AG04449 (cell line): Measurements from ENCODE around the gene MMP14.

Experiments
- CTCF ChIA-PET: fragments of 350-600 bp; formaldehyde crosslinking; extraction: SDS; loops from one replicate; lab custom pipeline; 2021; ENCODE audit warnings: antibody characterized with exemption; lab: Yijun Ruan, JAX
- POLR2A ChIA-PET: fragments of 400-600, 350-600 bp; formaldehyde crosslinking; extraction: SDS; loops from one replicate; lab custom pipeline; 2020; ENCODE audit warnings: antibody characterized with exemption, inconsistent platforms; lab: Yijun Ruan, JAX
- DNase-seq: peaks from one replicate; pipeline ENCODE4 v3.0.0-alpha.2; 2010; ENCODE audit warnings: low read depth, low spot score
- H3K4me3 ChIP-seq: 2 replicates; pipeline ENCODE4 v1.5.1; 2011; ENCODE audit warnings: low read depth, mild to moderate bottlenecking, control low read depth, low read length
- TF ChIP-seq, protein P1 (sequence below): IDR thresholded peaks from one replicate; pipeline ENCODE4 v1.5.1; 2011; ENCODE audit warnings: mild to moderate bottlenecking, moderate library complexity, low read length, control low read depth, inconsistent platforms; ENCODE audit not compliant: insufficient read depth; ENCODE audit errors: missing control alignments

Gene MMP14

DNA sequence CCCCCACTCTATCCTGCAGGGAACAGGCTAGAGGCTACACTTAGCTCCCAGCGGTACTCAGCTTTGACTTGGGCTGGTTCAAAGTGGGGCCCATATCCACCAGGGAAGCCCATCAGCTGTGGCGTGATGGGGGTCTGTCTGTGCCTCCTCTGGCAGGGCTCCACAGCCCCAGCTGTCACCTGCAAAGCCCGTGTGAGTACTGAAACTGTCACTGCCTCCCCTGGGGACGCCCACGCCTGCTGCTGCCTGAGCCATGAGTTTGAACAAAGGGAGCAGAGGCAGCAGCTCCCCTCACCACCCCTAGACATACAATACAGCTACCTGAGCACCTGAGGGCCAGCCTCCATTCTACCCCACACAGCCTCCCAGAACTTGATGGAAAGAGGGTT lies 51.6 kb downstream of the MMP14 start:
- TF ChIP-seq, protein P1, sequence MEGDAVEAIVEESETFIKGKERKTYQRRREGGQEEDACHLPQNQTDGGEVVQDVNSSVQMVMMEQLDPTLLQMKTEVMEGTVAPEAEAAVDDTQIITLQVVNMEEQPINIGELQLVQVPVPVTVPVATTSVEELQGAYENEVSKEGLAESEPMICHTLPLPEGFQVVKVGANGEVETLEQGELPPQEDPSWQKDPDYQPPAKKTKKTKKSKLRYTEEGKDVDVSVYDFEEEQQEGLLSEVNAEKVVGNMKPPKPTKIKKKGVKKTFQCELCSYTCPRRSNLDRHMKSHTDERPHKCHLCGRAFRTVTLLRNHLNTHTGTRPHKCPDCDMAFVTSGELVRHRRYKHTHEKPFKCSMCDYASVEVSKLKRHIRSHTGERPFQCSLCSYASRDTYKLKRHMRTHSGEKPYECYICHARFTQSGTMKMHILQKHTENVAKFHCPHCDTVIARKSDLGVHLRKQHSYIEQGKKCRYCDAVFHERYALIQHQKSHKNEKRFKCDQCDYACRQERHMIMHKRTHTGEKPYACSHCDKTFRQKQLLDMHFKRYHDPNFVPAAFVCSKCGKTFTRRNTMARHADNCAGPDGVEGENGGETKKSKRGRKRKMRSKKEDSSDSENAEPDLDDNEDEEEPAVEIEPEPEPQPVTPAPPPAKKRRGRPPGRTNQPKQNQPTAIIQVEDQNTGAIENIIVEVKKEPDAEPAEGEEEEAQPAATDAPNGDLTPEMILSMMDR = no peak
- H3K4me3 ChIP-seq = peak overlapping the region; percentile 57
- no peak for DNase-seq
- ChIA-PET CTCF (interaction anchor here (1.3 to 11.5 kb wide), 4 partner anchors 13 to 332 kb away, joined by 5 to 189 read pairs (median 37); partner anchors contain the start of gene LRP10), POLR2A (interaction anchor here (0.7 kb wide), 1 partner anchor 10 kb away, joined by 3 read pairs; no protein-coding TSS in a partner anchor)

DNA sequence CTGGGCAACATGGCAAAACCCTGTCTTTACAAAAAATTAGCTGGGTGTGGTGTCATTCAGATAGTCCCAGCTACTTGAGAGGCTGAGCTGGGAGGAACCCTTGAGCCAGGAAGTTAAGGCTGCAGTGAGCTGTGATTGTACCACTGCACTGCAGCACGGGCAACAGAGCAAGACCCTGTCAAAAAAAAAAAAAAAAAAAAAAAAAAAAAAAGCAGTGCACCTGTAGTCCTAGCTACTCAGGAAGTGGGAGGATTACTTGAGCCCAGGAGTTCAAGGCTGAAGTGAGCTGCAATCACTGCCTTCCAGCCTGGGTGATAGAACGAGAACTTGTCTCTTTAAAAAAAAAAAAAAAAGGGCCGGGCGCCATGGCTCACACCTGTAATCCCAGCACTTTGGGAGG lies 52.3 kb downstream of the MMP14 start:
- H3K4me3 ChIP-seq = no peak overlapping the region
- TF ChIP-seq, protein P1 = no peak
- ChIA-PET POLR2A (interaction anchor here (0.7 kb wide), 1 partner anchor 10 kb away, joined by 3 read pairs; no protein-coding TSS in a partner anchor), CTCF (interaction anchor here (1.1 to 11.5 kb wide), 5 partner anchors 12 to 333 kb away, joined by 3 to 189 read pairs (median 20); partner anchors contain the start of gene LRP10)
- no peak for DNase-seq

DNA sequence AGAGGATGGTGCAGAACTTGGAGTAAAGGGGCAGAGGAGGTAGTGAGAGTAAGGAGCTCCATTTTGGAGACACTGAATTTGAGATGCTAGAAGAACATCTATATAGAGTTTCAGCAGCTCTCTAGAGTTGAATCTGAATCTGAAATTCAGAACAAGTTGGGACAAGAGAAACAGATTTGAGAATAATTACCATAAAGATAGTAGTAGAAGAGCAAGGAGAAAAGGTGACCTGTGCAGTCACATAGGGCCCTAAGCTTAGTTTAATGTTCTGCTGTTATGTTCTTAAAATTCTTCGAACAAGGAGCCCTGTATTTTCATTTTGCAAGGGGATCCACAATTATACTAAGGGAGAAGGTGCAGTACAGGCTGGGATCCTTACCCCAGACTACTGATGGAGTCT lies 54.0 kb downstream of the MMP14 start:
- CTCF ChIA-PET = interaction anchor here (1.0 to 11.5 kb wide), 5 partner anchors 9 to 334 kb away, joined by 5 to 189 read pairs (median 20); partner anchors contain the start of gene LRP10
- no peak for DNase-seq
- TF ChIP-seq, protein P1 = no peak
- no peak overlapping the region for H3K4me3 ChIP-seq
- POLR2A ChIA-PET = interaction anchor here (1.1 to 1.5 kb wide), 2 partner anchors 10 to 19 kb away, joined by 3 to 4 read pairs; partner anchors contain the start of gene LRP10

DNA sequence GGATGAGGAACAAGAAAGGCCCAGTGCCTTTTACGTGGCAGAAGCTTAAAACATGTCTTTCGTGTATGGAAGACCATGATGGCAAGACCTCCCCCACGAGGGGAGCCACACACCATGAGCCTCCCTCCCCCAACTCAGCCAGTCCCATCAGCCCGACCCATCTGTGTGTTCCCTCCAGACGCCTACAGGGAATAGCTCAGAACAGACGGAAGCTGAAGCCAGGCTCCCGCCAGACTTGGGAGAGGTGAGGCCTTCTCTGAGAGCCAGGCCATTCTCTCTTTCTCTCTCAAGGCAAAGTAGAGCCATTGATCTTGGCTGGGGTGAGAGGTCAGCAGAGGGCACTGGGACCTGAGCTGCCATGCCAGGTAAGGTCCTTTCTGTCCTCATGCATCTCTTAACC lies 56.1 kb downstream of the MMP14 start:
- POLR2A ChIA-PET = no interaction called here

DNA sequence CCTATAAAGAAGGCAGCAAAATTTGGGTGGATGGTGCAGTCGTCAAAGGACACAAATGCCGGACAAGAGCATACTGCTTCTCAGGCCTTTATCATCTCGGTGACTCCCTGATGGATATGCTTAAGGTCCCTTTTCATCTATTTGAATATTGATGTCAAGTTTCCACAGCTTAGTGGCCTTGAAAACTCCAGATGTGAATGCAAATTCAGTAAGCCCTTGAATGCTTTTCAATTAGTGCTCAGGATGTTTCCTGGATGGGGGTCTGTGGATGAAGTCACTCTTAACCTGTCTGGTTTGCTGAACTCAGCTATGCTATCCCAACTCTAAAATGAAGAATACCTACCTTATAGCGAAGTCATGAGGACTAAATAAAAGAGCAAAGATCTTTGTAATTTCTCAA lies 57.3 kb downstream of the MMP14 start:
- ChIA-PET POLR2A (interaction anchor here (1.3 kb wide), 1 partner anchor 21 kb away, joined by 3 read pairs; no protein-coding TSS in a partner anchor), CTCF (interaction anchor here (1.0 to 12.7 kb wide), 5 partner anchors 9 to 71 kb away, joined by 3 to 145 read pairs (median 11); partner anchors contain the start of genes LRP10 and REM2)
- no peak for DNase-seq
- TF ChIP-seq, protein P1 = no peak
- H3K4me3 ChIP-seq = no peak overlapping the region

More for the DNA sequence above, 56.1 kb downstream of the MMP14 start:
- TF ChIP-seq, protein P1 = no peak
- H3K4me3 ChIP-seq = no peak overlapping the region
- CTCF ChIA-PET = interaction anchor here (0.8 to 12.7 kb wide), 7 partner anchors 9 to 336 kb away, joined by 3 to 145 read pairs (median 3); partner anchors contain the start of genes LRP10 and REM2
- DNase-seq = no peak

DNA sequence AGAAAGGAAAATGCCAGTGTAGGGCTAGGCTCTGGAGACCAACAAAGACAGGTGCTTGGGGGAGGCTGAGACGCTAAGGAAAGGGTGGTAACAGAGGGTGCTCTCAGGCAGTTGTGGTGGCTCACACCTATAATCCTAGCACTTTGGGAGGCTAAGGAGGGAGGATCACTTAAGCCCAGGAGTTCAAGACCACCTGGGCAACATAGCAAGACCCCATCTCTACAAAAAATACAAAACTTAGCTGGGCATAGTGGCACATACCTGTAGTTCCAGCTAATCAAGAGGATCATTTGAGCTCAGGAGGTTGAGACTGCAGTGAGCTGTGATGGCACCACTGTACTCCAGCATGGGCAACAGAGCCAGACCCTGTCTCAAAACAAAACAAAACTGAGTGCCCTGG lies 59.0 kb downstream of the MMP14 start:
- DNase-seq = no peak
- no peak overlapping the region for H3K4me3 ChIP-seq
- ChIA-PET POLR2A (interaction anchor here (0.8 kb wide), 1 partner anchor 13 kb away, joined by 3 read pairs; no protein-coding TSS in a partner anchor), CTCF (interaction anchor here (1.0 to 12.7 kb wide), 10 partner anchors 13 to 339 kb away, joined by 3 to 164 read pairs (median 5); partner anchors contain the start of genes LRP10, PRMT5 and REM2)
- TF ChIP-seq, protein P1 = no peak
